HG03175 (cell line): ENCODE results near the gene MYO16.
A peak's percentile ranks its signal among the peaks of the same experiment; 100 is the strongest.
"Not testable (repeated sequence)": the region's sequence is repeated elsewhere in the genome, so short reads cannot be mapped to it uniquely, and the experiment has no call there.

ENCODE experiments used
- ATAC-seq: cut with Tn5 transposase; IDR thresholded peaks from one replicate; pipeline ENCODE4 v1.9.1; 2021; ENCODE audit warnings: mild to moderate bottlenecking, moderate library complexity; ENCODE audit not compliant: unreplicated experiment

MYO16 gene

GRCh38 chr13:108877300-108877699, 247.9 kb downstream of the MYO16 start:
- no peak for ATAC-seq

- ATAC-seq, result no peak
Measured at GRCh38 chr13:108878732-108879131, 249.3 kb downstream of the MYO16 start.

DNA sequence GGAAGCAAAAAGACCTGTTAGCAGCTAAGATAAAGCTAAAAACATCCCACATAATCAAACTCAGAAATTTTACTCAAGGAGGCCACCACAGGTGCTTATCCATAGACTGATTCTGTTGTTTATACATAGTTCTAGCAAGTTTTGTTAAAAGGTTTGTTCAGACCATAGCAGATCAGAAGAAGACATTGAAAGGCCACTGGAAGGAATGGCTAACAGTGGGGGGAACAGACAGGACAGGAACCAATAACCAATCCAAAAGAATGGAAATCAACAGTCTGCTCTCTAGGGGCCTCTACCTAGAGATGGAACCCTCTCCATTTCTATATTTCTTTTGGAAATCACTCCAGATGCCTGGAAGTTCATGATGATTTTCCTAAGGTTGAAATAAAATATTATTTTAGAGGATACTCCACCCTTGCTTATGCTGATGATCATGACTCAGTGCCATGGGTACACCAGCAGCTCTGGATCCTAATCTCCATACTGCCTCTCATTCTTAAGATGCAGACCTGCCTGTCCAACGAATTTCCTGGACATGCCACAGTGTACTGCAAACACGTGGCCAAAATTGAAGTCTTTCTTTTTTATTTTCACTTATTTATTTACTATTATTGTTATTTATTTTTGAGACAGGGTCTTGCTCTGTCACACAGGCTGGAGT, 260.0 kb downstream of the MYO16 start:
- ATAC-seq, result no peak

- ATAC-seq, result peak; percentile 40
Measured at GRCh38 chr13:108895220-108895704, 265.9 kb downstream of the MYO16 start.

DNA sequence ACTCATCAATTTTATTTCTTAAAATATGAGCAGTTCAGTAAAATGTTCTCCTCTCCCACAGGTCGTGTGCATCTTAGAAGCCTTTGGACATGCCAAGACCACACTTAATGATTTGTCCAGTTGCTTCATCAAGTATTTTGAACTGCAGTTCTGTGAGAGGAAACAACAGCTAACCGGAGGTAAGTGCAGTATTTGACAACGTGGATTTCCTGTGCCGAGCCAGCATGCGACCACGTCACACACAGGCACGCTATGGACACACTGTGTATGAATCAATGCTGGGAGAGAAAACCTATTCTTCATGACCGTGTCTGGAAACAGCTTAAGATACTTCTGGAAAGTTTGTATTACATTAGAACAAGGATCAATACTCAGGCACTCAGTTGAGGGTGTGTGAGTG, 268.5 kb downstream of the MYO16 start:
- ATAC-seq, result no peak

DNA sequence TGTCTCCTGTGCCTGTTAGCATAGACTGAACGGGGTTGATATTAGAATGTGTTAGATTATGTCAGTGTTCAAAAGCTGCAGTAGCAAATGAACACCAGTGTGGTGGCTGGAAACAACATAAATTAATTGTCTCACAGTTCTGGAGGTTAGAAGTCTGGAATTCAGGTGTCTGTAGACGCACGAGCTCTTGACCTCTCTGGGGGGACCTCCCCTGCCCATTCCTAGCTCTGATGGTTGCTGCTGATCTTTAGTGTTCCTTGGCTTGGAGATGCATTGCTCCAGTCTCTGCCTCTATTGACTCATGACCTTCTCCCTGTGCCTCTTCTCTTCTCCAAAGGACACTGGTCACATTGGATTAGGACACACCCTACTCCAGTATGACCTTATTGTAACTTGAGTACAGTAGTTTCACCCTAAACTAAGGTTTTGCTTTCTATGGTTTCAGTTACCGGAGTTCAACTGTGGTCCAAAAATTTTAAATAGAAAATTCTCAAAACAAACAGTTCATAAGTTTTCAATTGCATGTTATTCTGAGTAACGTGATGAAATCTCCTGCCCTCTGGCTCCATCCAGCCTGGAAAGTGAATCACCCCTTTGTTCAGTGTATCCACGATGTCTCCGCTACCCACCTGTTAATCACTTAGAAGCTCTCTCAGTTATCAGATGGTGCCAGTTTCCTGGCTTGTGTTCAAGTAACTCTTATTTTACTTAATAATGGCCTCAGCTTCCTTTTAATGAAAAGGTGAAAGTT, 273.2 kb downstream of the MYO16 start:
- ATAC-seq, result no peak

DNA sequence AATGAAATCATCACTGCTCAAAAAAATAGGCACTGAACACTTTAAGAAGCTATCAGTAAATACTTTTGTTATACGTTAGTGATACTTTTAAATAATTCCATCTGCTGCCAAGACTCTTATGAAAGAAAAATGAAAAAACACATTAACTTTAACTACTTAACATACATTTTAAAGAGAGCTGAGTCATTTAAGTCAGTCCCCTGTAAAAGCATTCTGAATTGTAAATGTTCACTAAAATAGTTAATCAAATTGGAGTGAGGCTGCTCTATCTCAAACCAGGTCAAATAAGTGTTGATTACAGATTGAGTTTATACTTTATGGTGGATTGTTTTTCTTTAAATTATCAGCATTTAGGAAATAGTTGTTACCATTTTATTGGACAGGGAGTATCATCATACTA, 274.2 kb downstream of the MYO16 start:
- ATAC-seq, result no peak

- no peak for ATAC-seq
Measured at GRCh38 chr13:108911807-108912206, 282.4 kb downstream of the MYO16 start.

DNA sequence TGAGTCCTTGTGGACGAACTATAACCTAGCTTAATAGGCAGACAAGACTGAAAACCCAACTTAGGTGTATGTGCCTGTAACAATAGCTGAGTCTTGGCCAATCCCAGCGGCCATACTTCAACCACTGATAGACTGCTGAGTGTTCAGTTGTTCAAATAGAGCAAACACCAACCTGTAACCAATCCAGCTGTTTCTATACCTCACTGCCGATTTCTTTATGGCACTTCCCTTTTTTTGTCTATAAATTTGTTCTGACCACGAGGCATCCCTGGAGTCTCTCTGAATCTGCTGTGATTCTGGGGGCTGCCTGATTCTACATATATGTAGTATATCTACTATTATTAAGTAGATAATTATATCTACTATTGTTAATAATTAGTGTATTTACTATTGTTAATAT, 284.3 kb downstream of the MYO16 start:
- ATAC-seq, result not testable (repeated sequence)

DNA sequence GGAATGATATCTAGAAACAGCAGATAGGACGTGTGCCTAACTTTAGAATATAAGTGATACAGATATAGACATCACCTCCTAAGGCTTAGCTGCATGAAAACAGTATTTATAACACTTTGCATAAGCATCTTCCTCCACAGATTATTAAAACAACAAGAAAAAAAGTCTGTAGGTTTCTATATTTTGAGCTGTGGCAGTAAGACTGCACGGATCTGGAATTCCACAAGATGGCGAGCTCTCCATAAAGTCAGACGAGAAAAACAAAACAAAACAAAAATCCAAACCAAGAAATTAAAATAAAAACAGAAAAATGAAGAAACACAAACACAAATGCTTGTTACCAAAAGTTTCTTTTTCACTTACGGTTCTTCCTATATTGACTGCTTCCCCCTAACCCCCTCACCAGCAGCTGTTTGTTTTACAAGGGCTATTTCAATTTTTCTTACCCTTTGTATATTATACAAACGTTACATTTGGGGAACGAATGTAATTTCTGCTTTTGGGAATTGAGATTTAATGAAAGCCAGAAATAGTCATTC, 285.8 kb downstream of the MYO16 start:
- ATAC-seq, result peak; percentile 35

- peak; percentile 91 for ATAC-seq
Measured at GRCh38 chr13:108915634-108916512, 286.5 kb downstream of the MYO16 start.

- ATAC-seq, result no peak
Measured at GRCh38 chr13:108917581-108917980, 288.2 kb downstream of the MYO16 start.

DNA sequence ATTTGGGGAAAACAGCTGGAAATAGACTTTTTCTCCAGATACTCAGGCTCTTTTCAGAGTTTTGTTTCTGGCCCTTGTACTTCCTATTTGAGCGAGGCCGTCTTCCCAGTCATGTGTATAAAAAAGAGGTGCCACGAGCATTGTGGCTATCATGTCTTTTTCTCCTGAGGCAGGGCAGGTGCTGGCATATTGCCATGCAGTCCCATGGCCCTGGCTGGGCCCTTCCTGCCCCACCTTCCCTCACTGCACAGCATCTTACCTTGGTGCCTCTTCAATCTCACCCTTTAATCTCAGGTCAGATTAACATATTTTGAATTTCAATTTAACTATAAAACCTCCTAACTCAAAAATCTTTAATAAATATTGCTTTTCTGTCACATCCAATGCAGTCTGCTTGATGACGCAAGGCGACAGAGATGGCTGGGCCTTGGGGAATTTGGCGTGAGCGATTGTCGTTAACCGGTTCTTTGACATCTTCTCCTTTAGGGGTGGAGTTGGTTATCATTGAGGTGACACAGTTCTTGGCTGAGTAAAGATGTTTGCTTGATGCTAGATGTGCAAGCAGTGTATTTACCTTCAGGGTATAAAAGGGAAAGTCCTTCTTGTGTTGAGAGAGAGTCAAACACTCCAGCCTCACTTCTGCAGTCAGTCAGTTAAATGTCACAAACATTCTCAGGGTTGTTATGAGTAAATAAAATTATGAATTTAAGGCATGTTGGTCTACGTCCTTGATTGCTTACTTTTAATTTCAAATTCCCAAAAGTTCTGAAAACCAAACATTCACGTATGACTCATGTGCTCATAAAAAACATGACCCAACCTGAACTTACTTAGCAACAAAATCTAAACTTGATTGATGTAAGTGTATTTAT, 289.9 kb downstream of the MYO16 start:
- ATAC-seq, result no peak

- ATAC-seq, result no peak
Measured at GRCh38 chr13:108920137-108920536, 290.7 kb downstream of the MYO16 start.

- no peak for ATAC-seq
Measured at GRCh38 chr13:108921238-108921637, 291.8 kb downstream of the MYO16 start.

DNA sequence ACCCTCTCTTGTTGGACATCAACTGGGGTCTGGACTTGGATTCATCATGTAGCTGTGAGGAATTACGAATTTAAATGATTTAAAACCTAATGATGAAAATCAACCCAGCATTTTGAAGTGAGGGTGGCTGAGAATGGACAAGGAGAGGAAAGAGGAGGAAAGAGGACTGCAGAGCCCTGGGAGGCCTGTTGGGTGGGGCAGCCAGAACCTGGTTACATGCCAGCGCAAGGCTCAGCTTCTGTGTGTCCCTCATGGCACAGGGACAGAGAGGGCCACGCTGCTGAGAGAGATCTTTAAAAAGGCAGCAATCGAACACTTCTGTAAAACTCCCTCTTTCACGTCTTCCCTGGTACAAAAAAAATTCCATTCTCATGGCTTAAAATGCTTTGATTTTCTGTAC, 292.7 kb downstream of the MYO16 start:
- no peak for ATAC-seq

DNA sequence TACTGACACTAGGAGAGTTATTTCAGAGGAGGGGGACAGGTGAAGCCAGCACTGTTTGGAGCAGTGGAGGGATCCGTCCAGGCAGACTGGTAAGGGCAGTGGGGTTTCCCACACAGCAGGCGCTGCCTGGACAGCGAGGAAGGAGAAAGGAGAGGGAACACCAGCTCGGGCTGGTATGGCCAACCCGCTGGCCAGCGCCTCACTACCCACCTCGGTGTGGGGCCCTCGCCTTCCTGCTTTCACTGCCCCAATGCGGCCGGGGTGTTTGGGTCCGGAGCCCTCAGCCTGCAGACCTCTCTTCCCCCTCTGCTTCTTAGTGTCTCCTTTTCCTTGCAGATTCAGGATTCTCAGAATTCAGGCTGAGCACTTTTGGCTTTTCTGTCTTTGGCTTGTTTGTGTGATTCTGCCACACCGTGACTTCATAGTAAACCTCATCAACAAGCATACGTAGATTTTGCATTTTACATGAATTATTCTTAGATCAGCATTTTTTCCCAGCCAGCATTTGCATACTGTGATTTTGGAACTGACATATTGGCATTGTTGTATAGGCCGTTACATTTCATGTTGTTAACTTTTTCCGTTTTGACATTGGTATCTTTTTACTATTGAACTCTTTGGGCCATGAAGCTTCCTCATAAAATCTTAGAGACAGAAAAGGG, 294.1 kb downstream of the MYO16 start:
- ATAC-seq, result no peak

- no peak for ATAC-seq
Measured at GRCh38 chr13:108924134-108924533, 294.7 kb downstream of the MYO16 start.

DNA sequence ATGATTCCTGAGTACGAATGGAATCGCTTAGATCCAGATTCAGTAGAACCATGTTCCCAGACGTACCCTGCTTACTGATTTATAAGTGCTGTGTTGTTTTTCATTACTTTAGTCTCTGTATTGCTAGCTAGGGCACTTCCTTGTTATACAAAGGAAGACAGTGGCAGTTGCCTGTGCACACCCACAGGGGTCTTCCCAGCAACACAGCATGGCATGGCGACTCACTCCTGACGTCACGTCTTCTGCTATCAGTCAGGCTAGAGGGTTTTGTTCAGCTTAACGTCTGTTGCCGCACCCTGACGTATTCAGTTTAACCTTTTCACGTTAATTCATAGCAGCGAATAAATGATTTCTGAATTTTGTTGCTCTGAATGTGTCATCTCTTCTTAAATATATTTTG, 295.1 kb downstream of the MYO16 start:
- no peak for ATAC-seq

GRCh38 chr13:108925070-108925469, 295.7 kb downstream of the MYO16 start:
- ATAC-seq, result no peak
